HCT116 (cell line): ENCODE measurements around the gene ENTPD7.

ENCODE experiments used
- EZH2phosphoT487 ChIP-seq: fragments of 200-600 bp; IDR thresholded peaks from 2 replicates; pipeline ENCODE4 v1.6.1; 2018; ENCODE audit warnings: antibody characterized with exemption, borderline replicate concordance
- POLR2A ChIP-seq: IDR thresholded peaks from 2 replicates; pipeline ENCODE4 v1.7.0; 2011; ENCODE audit warnings: borderline replicate concordance; ENCODE audit not compliant: insufficient read depth, insufficient read length; ENCODE audit errors: extremely low read depth

DNA sequence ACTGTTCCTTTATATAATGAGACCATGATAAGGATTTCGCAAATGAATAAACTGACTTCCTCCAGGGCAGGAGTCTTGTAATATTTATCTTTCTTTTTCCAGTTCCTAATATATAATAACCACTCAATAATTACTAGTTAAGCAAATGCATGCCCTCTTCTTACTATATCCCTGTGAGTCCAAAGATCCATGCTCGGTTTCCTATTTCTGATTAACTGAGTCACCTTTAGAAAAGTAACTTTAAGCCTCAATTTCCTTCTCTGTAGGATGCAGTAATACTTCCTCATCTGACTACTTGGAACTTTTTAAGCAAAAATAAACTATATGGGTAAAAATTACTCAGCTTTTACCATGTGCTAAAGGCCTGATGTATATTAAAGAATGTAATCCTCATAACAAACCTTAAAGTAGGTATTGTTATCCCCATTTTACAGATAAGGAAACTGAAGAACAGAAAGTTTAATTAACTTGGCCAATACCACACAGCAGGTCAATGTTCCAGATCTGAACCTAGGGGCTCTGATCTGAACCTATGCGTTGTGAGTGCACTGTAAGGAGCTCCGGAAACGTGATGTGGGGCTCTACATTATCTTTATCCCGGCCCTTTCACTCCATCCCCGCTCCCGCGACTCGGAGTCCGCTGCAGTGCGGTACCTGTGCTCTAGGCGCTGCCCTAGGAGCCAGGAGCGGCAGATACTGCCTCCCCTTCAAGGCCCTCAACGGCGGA is 72.2 kb downstream of the ENTPD7 start:
- TF ChIP-seq POLR2A (no peak), EZH2phosphoT487 (no peak)
